HEK293 (cell line): ENCODE results near the gene TMEM255A.

Experiments used
- BCL11A ChIP-seq: fragments of 450-650 bp; formaldehyde crosslinking; IDR thresholded peaks from 2 replicates; pipeline ENCODE4 v1.5.1; 2016; ENCODE audit warnings: low read depth, missing biosample characterization, missing genetic modification characterization
- OSR2 ChIP-seq: fragments of 450-650 bp; formaldehyde crosslinking; IDR thresholded peaks from 2 replicates; pipeline ENCODE4 v1.5.1; 2016; ENCODE audit warnings: missing biosample characterization, missing genetic modification characterization
- TRIM28 ChIP-seq: IDR thresholded peaks from 2 replicates; pipeline ENCODE4 v1.6.1; 2011; ENCODE audit warnings: low read length, control low read depth, borderline replicate concordance
- ZFP3 ChIP-seq: fragments of 450-650 bp; formaldehyde crosslinking; IDR thresholded peaks from 2 replicates; pipeline ENCODE4 v1.5.1; 2016; ENCODE audit warnings: low read depth, missing biosample characterization, missing genetic modification characterization
- ZFP37 ChIP-seq: fragments of 450-650 bp; formaldehyde crosslinking; IDR thresholded peaks from 2 replicates; pipeline ENCODE4 v1.5.1; 2016; ENCODE audit warnings: missing biosample characterization, missing genetic modification characterization
- ZNF138 ChIP-seq: fragments of 450-650 bp; formaldehyde crosslinking; IDR thresholded peaks from 2 replicates; pipeline ENCODE4 v1.5.1; 2016; ENCODE audit warnings: missing biosample characterization, missing genetic modification characterization, borderline replicate concordance
- ZNF174 ChIP-seq: fragments of 450-650 bp; formaldehyde crosslinking; IDR thresholded peaks from 2 replicates; pipeline ENCODE4 v1.5.0; 2017; ENCODE audit warnings: missing biosample characterization, mild to moderate bottlenecking, missing genetic modification characterization
- ZNF335 ChIP-seq: fragments of 450-650 bp; formaldehyde crosslinking; conservative IDR thresholded peaks from 2 replicates; pipeline ENCODE4 v1.5.1; 2016; ENCODE audit warnings: missing biosample characterization, missing genetic modification characterization
- ZNF747 ChIP-seq: fragments of 450-650 bp; formaldehyde crosslinking; IDR thresholded peaks from 2 replicates; pipeline ENCODE4 v1.5.1; 2016; ENCODE audit warnings: missing biosample characterization, missing genetic modification characterization
- ZNF791 ChIP-seq: fragments of 450-650 bp; formaldehyde crosslinking; IDR thresholded peaks from 2 replicates; pipeline ENCODE4 v1.5.1; 2016; ENCODE audit warnings: missing biosample characterization, missing genetic modification characterization
- TF ChIP-seq, protein P1 (sequence below): fragments of 450-650 bp; formaldehyde crosslinking; IDR thresholded peaks from 2 replicates; pipeline ENCODE4 v1.5.1; 2016; ENCODE audit warnings: missing biosample characterization, missing genetic modification characterization
- TF ChIP-seq, protein P2 (sequence below): fragments of 450-650 bp; formaldehyde crosslinking; IDR thresholded peaks from 2 replicates; pipeline ENCODE4 v1.5.1; 2016; ENCODE audit warnings: missing biosample characterization, missing genetic modification characterization
- TF ChIP-seq, protein P3 (sequence below): fragments of 450-650 bp; formaldehyde crosslinking; conservative IDR thresholded peaks from 2 replicates; pipeline ENCODE4 v1.5.1; 2016; ENCODE audit warnings: low read depth, missing biosample characterization, missing genetic modification characterization

DNA sequence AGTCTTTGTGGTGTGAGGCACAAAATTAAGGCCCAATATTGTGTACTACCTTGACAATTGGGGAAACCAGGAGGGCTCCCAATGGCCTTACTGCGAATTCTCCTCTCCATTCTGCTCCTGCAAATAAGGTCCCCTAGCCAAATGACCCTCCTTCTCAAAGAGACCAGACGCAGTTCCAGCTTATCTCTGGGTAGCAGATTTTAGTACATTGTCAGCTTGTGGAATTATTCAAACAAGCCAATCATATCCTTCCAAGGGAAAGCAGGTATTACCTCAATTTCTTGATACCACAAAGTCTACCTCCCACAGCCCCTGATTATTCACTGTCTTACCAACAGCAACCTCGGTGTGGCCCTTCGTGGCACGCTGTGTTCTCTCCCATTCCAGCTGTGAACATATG is 68.4 kb downstream of the TMEM255A start:
- no peak for TF ChIP-seq ZFP37 (tag by site-specific recombination)
- TF ChIP-seq BCL11A (tag by site-specific recombination), result no peak
- TF ChIP-seq, protein P1, sequence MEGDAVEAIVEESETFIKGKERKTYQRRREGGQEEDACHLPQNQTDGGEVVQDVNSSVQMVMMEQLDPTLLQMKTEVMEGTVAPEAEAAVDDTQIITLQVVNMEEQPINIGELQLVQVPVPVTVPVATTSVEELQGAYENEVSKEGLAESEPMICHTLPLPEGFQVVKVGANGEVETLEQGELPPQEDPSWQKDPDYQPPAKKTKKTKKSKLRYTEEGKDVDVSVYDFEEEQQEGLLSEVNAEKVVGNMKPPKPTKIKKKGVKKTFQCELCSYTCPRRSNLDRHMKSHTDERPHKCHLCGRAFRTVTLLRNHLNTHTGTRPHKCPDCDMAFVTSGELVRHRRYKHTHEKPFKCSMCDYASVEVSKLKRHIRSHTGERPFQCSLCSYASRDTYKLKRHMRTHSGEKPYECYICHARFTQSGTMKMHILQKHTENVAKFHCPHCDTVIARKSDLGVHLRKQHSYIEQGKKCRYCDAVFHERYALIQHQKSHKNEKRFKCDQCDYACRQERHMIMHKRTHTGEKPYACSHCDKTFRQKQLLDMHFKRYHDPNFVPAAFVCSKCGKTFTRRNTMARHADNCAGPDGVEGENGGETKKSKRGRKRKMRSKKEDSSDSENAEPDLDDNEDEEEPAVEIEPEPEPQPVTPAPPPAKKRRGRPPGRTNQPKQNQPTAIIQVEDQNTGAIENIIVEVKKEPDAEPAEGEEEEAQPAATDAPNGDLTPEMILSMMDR (tag by site-specific recombination), result no peak
- TF ChIP-seq, protein P2, sequence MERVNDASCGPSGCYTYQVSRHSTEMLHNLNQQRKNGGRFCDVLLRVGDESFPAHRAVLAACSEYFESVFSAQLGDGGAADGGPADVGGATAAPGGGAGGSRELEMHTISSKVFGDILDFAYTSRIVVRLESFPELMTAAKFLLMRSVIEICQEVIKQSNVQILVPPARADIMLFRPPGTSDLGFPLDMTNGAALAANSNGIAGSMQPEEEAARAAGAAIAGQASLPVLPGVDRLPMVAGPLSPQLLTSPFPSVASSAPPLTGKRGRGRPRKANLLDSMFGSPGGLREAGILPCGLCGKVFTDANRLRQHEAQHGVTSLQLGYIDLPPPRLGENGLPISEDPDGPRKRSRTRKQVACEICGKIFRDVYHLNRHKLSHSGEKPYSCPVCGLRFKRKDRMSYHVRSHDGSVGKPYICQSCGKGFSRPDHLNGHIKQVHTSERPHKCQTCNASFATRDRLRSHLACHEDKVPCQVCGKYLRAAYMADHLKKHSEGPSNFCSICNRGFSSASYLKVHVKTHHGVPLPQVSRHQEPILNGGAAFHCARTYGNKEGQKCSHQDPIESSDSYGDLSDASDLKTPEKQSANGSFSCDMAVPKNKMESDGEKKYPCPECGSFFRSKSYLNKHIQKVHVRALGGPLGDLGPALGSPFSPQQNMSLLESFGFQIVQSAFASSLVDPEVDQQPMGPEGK (tag by site-specific recombination), result no peak
- TF ChIP-seq ZNF138, result no peak
- no peak for TF ChIP-seq ZNF174 (tag by site-specific recombination)
- no peak for TF ChIP-seq TRIM28
- TF ChIP-seq, protein P3, sequence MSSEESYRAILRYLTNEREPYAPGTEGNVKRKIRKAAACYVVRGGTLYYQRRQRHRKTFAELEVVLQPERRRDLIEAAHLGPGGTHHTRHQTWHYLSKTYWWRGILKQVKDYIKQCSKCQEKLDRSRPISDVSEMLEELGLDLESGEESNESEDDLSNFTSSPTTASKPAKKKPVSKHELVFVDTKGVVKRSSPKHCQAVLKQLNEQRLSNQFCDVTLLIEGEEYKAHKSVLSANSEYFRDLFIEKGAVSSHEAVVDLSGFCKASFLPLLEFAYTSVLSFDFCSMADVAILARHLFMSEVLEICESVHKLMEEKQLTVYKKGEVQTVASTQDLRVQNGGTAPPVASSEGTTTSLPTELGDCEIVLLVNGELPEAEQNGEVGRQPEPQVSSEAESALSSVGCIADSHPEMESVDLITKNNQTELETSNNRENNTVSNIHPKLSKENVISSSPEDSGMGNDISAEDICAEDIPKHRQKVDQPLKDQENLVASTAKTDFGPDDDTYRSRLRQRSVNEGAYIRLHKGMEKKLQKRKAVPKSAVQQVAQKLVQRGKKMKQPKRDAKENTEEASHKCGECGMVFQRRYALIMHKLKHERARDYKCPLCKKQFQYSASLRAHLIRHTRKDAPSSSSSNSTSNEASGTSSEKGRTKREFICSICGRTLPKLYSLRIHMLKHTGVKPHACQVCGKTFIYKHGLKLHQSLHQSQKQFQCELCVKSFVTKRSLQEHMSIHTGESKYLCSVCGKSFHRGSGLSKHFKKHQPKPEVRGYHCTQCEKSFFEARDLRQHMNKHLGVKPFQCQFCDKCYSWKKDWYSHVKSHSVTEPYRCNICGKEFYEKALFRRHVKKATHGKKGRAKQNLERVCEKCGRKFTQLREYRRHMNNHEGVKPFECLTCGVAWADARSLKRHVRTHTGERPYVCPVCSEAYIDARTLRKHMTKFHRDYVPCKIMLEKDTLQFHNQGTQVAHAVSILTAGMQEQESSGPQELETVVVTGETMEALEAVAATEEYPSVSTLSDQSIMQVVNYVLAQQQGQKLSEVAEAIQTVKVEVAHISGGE (tag by site-specific recombination), result no peak
- TF ChIP-seq ZFP3 (tag by site-specific recombination), result no peak
- no peak for TF ChIP-seq ZNF335 (tag by site-specific recombination)
- no peak for TF ChIP-seq ZNF747 (tag by site-specific recombination)
- TF ChIP-seq OSR2 (tag by site-specific recombination), result no peak
- no peak for TF ChIP-seq ZNF791 (tag by site-specific recombination)
